MM.1S (cell line): ENCODE results near the gene TMEM258.

Experiments
- DNase-seq: peaks from one replicate; pipeline ENCODE4 v3.0.0-alpha.2; 2015
- H2AFZ ChIP-seq: fragments of 300-600 bp; sonication (generic); 2 replicates; pipeline ENCODE4 v1.6.0; 2016; ENCODE audit warnings: antibody characterized with exemption, low read length
- H3F3A ChIP-seq: fragments of 300-600 bp; sonication (generic); 2 replicates; pipeline ENCODE4 v1.6.1; 2016; ENCODE audit warnings: mild to moderate bottlenecking, antibody characterized with exemption, low read length, moderate library complexity, mixed read lengths; ENCODE audit not compliant: insufficient read depth
- H3K27ac ChIP-seq: fragments of 300-600 bp; sonication (generic); 2 replicates; pipeline ENCODE4 v1.5.1; 2016; ENCODE audit warnings: mild to moderate bottlenecking, low read length
- H3K27me3 ChIP-seq: fragments of 300-600 bp; sonication (generic); replicated peaks from 2 replicates; pipeline ENCODE4 v1.6.0; 2016; ENCODE audit warnings: low read length; ENCODE audit not compliant: insufficient read depth
- H3K36me3 ChIP-seq: fragments of 300-600 bp; sonication (generic); replicated peaks from 2 replicates; pipeline ENCODE4 v1.6.1; 2016; ENCODE audit warnings: mild to moderate bottlenecking, low read length, mixed read lengths; ENCODE audit not compliant: insufficient read depth
- H3K4me1 ChIP-seq: fragments of 300-600 bp; sonication (generic); 2 replicates; pipeline ENCODE4 v1.6.1; 2016; ENCODE audit warnings: low read length, mixed read lengths
- H3K4me2 ChIP-seq: fragments of 300-600 bp; sonication (generic); 2 replicates; pipeline ENCODE4 v1.6.0; 2016; ENCODE audit warnings: low read depth, low read length
- H3K4me3 ChIP-seq: fragments of 300-600 bp; sonication (generic); 2 replicates; pipeline ENCODE4 v1.5.1; 2016; ENCODE audit warnings: low read length, mixed read lengths
- H3K79me2 ChIP-seq: fragments of 300-600 bp; sonication (generic); 2 replicates; pipeline ENCODE4 v1.6.1; 2016; ENCODE audit warnings: mixed run types, low read length, mixed read lengths
- H3K9ac ChIP-seq: fragments of 300-600 bp; sonication (generic); 2 replicates; pipeline ENCODE4 v1.6.1; 2016; ENCODE audit warnings: low read length, mixed read lengths
- H3K9me2 ChIP-seq: fragments of 300-600 bp; sonication (generic); replicated peaks from 2 replicates; pipeline ENCODE4 v1.6.1; 2016; ENCODE audit warnings: mild to moderate bottlenecking, low read length, mixed read lengths; ENCODE audit not compliant: insufficient read depth
- H3K9me3 ChIP-seq: fragments of 300-600 bp; sonication (generic); replicated peaks from 2 replicates; pipeline ENCODE4 v1.6.1; 2016; ENCODE audit warnings: mild to moderate bottlenecking, low read length, mixed read lengths; ENCODE audit not compliant: insufficient read depth
- H4K20me1 ChIP-seq: fragments of 300-600 bp; sonication (generic); 2 replicates; pipeline ENCODE4 v1.6.1; 2016; ENCODE audit warnings: mild to moderate bottlenecking, low read length, moderate library complexity, mixed read lengths; ENCODE audit not compliant: insufficient read depth
- EZH2 ChIP-seq: fragments of 300-600 bp; sonication (generic); optimal IDR thresholded peaks from 2 replicates; pipeline ENCODE3; 2017; ENCODE audit warnings: low read depth, mild to moderate bottlenecking, antibody characterized with exemption, low read length, mixed read lengths
- EZH2phosphoT487 ChIP-seq: fragments of 300-600 bp; sonication (generic); IDR thresholded peaks from 2 replicates; pipeline ENCODE4 v1.6.1; 2018; ENCODE audit warnings: antibody characterized with exemption, low read length
- TF ChIP-seq, protein P1 (sequence below): fragments of 300-600 bp; sonication (generic); IDR thresholded peaks from 2 replicates; pipeline ENCODE4 v1.5.1; 2016; ENCODE audit warnings: antibody characterized with exemption, low read length, mixed read lengths

TMEM258 gene

DNA sequence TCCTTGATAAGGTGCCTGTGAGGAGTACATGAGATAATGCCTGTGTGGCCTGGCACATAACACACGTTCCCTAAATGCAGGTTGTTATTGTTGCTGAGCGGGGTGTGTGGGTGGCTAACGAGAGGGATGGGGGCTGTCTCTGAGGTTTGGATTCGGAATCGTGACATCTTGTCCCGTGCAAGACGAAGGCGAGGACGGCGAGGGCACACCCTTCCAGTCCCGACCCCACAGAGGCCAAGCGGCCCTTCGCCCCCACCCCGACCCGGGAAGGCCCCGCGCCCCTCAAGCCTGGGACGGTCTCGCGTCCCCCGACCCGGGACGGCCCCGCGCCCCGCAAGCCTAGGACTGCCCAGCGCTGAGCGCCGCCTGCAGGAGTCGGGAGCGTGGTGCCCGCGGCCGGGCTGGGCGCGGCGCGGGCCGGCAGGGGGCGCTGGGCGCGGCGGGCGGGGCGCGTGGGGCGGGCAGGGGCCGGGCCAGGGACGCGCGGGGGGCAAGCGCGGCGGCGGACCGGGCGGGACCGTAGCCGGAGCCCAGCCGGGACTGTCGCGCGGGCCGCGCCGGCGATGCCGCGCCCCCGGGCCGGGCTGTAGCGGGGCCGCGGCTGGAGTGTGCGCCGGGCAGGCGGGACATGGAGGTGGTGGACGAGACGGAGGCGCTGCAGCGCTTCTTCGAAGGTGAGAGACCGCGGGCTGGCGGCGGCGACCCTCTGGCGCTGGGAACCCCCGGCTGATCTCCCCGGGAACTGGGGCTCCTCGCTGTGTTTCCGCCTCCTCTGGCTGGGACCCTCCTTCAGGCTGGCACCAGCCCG, 40.1 kb downstream of the TMEM258 start, which contains the start of gene MYRF:
MYRF (plus strand) TSS at position 520 of the 808 bp plus-strand sequence; CDS start at position 629, 109 bp downstream.
- Histone ChIP-seq H3K79me2 (no peaks in the 10 kb centered on the region), H3K36me3 (no peaks in the 10 kb centered on the region), H2AFZ (no peak within 1 kb of the TSS; the same call in 1 of the 2 replicates), H4K20me1 (no peaks in the 10 kb centered on the region), H3F3A (no peaks in the 10 kb centered on the region), H3K9me3 (no peaks in the 10 kb centered on the region), H3K9ac (no peak within 1 kb of the TSS), H3K9me2 (no peaks in the 10 kb centered on the region), H3K4me3 (peak within 1 kb of the TSS; percentile 39), H3K4me1 (no peaks in the 10 kb centered on the region; the same call in 1 of the 2 replicates), H3K4me2 (peak within 1 kb of the TSS; percentile 85), H3K27me3 (peaks cover 82% of the 10 kb centered on the region), H3K27ac (no peak within 1 kb of the TSS)
- TF ChIP-seq EZH2, result no peak
- TF ChIP-seq, protein P1, sequence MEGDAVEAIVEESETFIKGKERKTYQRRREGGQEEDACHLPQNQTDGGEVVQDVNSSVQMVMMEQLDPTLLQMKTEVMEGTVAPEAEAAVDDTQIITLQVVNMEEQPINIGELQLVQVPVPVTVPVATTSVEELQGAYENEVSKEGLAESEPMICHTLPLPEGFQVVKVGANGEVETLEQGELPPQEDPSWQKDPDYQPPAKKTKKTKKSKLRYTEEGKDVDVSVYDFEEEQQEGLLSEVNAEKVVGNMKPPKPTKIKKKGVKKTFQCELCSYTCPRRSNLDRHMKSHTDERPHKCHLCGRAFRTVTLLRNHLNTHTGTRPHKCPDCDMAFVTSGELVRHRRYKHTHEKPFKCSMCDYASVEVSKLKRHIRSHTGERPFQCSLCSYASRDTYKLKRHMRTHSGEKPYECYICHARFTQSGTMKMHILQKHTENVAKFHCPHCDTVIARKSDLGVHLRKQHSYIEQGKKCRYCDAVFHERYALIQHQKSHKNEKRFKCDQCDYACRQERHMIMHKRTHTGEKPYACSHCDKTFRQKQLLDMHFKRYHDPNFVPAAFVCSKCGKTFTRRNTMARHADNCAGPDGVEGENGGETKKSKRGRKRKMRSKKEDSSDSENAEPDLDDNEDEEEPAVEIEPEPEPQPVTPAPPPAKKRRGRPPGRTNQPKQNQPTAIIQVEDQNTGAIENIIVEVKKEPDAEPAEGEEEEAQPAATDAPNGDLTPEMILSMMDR, result peak; percentile 47
- peak; percentile 27 for DNase-seq

DNA sequence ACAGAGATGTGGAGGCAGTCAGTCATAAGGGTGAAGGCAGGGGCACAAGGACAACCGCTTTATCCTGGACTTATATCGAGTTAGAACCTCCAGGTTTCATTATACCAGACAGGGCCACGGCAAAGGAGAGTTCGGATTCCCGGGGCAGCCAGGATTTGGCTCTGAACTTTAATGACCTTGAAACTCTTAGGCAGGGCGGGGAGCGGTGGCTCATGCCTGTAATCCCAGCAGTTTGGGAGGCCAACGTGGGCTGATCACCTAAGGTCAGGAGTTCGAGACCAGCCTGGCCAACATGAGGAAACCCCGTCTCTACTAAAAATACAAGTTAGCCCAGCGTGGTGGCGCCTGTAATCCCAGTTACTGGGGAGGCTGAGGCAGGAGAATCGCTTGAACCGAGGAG, 41.0 kb downstream of the TMEM258 start:
- DNase-seq, result no peak

DNA sequence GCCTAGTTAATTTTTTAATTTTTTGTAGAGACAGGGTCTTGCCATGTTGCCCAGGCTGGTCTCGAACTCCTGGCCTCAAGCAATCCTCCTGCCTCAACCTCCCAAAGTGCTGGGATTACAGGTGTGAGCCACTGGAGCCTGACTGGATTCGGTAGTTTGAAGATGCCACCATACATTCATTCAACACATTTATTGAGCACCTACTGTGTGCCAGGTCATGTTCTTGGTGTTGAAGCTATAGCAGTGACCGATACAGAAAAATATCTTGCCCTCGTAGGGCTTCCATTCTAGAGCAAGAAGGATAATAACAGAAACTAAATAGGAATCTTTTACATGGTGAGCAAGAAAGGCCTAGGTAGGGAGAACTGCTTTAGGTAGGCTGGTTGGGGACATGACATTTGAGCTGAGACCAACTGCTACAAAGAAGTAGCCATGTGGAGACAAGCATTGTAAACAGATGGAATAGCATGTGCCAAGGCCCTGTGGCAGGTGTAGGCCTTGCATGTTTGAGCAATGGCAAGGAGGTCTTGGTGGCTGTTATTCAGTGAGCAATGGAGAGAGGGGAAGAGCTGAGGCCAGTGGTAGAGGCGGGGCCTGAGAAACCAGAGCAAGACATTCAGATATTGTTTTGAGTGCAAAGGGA, 41.6 kb downstream of the TMEM258 start:
- H3K9ac ChIP-seq, result no peak overlapping the region
- TF ChIP-seq, protein P1, result no peak
- TF ChIP-seq EZH2phosphoT487 (no peak), EZH2 (no peak)
- DNase-seq, result no peak
- peaks cover 72% of the 10 kb centered on the region for H3K27me3 ChIP-seq
- no peaks in the 10 kb centered on the region for H3F3A ChIP-seq
- H3K4me2 ChIP-seq, result no peak overlapping the region
- H2AFZ ChIP-seq, result no peak overlapping the region
- H3K36me3 ChIP-seq, result no peaks in the 10 kb centered on the region
- no peak overlapping the region for H3K4me3 ChIP-seq
- no peaks in the 10 kb centered on the region for H3K9me3 ChIP-seq
- no peaks in the 10 kb centered on the region for H4K20me1 ChIP-seq
- no peaks in the 10 kb centered on the region for H3K79me2 ChIP-seq
- H3K9me2 ChIP-seq, result no peaks in the 10 kb centered on the region
- H3K4me1 ChIP-seq, result no peaks in the 10 kb centered on the region; the same call in 1 of the 2 replicates
- no peak overlapping the region for H3K27ac ChIP-seq

More for the DNA sequence above, 41.0 kb downstream of the TMEM258 start:
- H3K27me3 ChIP-seq, result peaks cover 73% of the 10 kb centered on the region
- no peak overlapping the region for H2AFZ ChIP-seq
- H3K79me2 ChIP-seq, result no peaks in the 10 kb centered on the region
- H3F3A ChIP-seq, result no peaks in the 10 kb centered on the region
- no peaks in the 10 kb centered on the region for H3K36me3 ChIP-seq
- no peaks in the 10 kb centered on the region; the same call in 1 of the 2 replicates for H3K4me1 ChIP-seq
- no peak overlapping the region for H3K4me3 ChIP-seq
- H3K27ac ChIP-seq, result no peak overlapping the region
- no peaks in the 10 kb centered on the region for H4K20me1 ChIP-seq
- TF ChIP-seq, protein P1, result no peak
- no peak for TF ChIP-seq EZH2phosphoT487
- TF ChIP-seq EZH2, result no peak
- H3K9me3 ChIP-seq, result no peaks in the 10 kb centered on the region
- H3K9me2 ChIP-seq, result no peaks in the 10 kb centered on the region
- H3K4me2 ChIP-seq, result no peak overlapping the region
- H3K9ac ChIP-seq, result no peak overlapping the region
